ENCODE data around the gene KRT83.

DNA sequence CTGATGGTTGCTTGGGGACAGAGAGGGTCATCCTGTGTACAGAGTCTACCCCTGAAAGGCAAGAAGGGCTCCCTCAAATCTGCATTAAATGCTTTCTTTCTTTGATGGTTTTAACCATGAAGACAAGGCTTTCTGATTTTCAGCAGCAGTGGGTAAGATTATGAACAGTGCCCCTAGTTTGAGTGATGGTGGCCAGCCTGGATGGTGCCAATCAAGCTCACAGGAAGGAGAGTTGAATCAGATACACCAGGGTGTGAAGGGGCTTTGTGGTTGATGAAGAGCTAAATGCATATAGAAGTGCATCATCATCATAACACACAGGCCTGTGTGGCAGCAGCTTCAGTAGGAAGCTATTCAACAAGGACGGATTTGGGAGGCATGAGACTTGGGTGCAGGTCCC is 40.4 kb upstream of the KRT83 start:
- TF ChIP-seq CTCF (IDR thresholded peaks at IDR 0.05; ENCODE audit: low read length) (no peak), EZH2 (IDR thresholded peaks at IDR 0.05; ENCODE audit: borderline replicate concordance, low read length) (no peak)
